ENCODE results near the gene MRPS21.

Gene MRPS21

DNA sequence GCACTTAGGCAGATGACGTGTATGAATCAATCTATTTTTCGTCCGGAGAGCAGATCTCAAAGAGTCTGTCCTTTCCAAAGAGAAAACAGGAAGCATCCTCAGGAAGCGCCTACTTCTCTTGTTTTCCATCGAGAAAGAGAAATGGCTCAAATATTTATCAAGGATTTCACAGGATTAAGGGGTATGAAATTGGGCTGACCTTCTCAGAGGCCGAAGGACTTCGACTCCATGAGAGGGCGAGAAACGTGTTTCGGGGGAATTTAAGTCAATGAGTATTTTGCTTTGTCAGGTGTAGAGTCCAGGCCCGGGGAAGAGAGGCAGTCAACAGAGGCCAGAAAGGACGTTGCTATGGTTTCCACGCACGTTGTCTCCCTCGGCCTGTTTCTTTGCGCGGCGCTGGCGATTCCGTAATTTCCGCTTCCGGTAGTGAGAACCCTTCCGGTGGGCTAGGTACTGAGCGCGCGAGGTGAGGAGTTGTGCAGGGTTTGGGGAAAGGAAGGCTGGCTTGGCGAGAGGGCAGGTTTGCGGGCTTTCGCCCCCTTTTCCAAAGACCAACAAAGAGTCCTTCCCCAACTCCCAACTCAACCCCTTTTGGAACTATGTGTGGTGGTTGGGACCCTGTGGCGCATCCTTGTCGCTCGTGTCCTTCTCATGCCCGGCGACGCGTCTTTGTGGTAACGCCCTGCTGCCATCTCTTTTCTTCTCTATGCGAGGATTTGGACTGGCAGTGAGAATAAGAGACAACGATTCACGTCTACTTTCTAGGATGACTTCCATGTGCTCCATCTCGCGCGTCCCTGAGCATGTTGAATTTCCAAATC lies at the start of gene MRPS21:
Gene MRPS21 (plus strand): TSS at position 429 of the 821 bp plus-strand sequence. CDS start 506 bp downstream, outside the sequence.
- DNase-seq = peak; percentile 88

DNA sequence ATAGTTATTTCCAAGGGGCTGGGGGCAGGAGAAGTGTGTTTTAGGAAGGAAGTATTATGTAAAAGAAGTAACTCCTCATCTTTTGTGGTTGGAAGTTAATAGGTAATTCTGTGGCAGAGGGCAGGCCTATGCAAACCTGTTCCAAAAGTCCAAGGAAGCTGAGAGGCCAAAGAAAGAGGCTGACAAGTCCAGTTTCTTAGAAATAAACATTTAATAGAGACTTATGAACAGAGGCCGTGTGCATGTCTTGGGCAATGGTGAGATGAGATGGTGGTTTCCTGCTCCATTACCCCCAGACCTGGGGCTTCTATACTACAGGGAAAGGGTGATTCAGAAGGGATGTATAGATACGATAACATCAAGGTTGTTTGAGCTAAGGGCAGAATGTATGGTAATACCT lies 43.7 kb upstream of the MRPS21 start:
- no peak for DNase-seq

DNA sequence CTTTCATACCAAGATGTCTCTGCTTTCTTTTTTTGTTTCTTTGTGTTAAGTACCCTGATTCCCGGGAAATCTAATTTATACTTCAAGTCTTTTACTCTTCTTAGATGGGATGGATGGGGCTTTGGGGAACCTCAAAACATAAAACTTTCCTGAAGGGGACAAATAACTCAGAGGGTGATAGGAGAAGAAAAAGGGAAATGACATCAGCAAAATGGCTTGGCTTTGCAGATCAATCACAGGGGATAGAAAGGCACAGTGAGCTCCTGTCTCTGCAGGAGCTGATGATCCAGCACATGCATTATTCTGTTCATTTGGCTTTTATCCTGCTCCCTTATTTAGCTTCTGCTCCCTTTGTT lies 37.5 kb upstream of the MRPS21 start:
- DNase-seq = no peak

DNA sequence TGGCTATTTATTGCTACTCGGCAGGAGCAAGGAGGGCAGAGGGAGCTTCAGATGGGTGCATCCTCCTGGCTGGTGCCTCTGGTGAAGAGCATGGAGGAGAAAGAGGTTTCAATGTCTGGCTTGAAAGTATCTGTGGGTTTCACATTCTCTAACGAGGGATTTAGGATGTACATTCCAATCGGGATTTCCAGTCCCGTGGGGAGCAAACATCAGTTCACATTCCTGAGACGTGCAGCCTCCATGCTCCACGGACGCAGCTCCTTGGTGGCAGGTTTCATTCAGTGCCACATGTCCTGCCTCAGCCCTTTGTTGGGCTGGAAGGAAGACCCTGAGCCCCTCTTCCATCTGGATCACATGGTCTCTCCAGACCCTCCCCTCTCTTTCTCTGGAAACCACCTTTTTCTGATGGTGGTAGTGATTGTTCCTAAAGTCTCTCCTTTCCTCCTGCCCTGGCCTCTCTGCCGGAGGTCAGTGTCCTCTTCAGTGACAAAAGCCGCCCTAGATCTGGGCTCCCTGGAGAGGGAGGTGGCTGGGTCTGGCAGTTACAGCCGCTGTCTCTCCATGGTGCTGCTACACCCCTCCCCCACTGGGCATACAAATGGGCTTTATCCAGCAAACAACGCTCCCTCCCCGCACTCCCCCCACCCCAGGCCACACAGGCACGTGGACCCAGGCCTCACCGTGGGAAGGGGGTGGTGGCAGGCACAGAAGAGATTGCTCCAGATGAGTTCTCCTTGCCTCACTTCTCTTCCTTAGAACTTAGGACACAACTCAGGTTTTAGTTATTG lies 36.9 kb upstream of the MRPS21 start:
- peak; percentile 71 for DNase-seq

DNA sequence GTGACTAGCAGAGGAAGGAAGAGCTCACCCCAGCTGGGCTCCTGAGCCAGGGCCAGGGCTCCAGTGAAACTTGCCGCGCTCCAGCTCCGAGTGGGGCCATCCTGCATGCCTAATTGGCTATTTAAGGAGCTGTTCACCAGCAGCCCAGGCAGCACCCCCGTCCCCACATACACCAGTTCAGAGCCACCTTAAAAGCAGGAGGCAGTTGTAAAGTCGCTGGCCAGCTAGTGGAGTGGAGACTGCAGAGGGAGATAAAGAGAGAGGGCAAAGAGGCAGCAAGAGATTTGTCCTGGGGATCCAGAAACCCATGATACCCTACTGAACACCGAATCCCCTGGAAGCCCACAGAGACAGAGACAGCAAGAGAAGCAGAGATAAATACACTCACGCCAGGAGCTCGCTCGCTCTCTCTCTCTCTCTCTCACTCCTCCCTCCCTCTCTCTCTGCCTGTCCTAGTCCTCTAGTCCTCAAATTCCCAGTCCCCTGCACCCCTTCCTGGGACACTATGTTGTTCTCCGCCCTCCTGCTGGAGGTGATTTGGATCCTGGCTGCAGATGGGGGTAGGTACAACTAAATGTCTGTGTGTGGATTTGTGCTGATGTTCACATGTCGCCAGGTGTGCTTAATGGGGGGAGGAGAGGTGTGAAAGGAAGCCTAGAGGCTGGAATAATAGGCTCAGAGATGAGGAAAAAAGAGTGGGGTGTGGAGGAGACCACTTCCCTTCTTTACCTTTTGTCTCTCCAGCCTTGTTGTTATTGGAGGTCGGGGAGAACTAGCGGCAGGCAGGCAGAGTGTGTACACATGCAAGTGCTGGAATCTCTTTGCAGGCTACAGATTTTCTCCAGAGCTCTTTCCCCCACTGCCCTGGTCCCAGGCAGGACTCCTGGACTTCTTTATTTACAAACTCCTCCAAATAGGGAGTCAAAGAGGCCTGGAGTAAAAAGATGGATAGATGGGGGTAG lies 35.8 kb upstream of the MRPS21 start, which contains the start of gene CA14:
Gene CA14 (plus strand): TSS at position 151 of the 962 bp plus-strand sequence. CDS start 355 bp downstream, at position 506.
- no peak for DNase-seq

DNA sequence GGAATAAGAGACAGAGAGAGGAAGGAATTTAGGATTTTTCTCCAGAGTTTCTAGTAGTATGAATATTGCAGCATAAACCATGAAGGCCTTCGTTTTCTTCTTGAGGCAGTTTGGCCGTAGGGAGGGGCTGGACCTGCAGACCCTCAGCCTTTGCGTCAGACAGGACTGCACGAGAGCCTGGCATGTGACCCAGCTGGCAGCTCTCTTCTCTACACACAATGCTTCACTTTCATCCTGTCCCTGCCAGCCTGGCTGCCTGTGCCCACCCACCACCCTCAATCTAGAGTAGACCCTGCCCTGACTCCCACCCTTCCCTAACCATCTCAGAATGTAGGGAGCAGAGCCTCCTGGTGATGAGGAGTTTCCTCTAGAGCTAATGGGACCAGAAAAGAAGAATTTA lies 34.4 kb upstream of the MRPS21 start:
- no peak for DNase-seq

GRCh38 chr1:150259758-150260669 lies 33.6 kb upstream of the MRPS21 start:
- no peak for DNase-seq

DNA sequence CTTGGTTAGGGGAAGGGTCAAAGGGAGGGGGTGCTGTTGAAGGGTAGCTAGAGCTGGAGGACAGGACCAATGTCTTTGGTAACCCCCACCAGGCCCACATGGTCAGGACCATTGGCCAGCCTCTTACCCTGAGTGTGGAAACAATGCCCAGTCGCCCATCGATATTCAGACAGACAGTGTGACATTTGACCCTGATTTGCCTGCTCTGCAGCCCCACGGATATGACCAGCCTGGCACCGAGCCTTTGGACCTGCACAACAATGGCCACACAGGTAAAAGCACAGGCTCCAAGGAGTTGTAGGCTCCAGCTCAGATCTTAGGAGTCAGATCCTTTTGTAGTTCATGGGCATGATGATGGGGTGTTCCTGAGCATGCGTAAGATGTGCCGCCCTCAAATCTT lies 32.3 kb upstream of the MRPS21 start:
- DNase-seq = no peak

DNA sequence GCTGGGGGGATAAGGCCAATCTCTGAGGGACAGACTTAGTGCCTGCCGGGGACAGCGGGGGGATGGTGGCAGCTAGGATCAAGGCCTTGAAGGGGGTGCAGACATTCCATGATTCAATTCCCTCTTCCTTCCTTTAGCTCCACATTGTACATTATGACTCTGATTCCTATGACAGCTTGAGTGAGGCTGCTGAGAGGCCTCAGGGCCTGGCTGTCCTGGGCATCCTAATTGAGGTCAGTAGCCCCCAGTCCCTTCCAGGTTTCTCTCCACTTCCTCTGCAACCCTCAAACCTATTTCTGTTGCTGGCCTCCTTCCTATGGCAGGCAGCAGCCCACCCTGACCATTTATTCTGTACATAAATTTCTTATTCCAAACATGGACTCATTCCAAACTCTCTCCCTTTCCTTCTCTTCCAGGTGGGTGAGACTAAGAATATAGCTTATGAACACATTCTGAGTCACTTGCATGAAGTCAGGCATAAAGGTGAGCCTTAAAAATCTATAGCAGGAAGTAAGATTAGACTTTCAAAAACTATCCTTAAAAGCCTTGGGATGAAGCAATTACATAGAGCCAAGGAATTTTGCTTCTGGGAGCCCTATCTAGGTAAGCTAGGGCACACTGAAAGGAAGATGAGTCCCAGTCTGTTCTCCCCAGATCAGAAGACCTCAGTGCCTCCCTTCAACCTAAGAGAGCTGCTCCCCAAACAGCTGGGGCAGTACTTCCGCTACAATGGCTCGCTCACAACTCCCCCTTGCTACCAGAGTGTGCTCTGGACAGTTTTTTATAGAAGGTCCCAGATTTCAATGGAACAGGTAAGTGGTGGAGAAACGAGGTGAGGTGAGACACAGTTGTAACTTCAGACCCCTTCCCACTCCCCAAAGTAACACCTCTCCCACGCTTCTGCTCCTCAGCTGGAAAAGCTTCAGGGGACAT lies 31.0 kb upstream of the MRPS21 start:
- DNase-seq = no peak

GRCh38 chr1:150263549-150263948 lies 30.1 kb upstream of the MRPS21 start:
- no peak for DNase-seq

DNA sequence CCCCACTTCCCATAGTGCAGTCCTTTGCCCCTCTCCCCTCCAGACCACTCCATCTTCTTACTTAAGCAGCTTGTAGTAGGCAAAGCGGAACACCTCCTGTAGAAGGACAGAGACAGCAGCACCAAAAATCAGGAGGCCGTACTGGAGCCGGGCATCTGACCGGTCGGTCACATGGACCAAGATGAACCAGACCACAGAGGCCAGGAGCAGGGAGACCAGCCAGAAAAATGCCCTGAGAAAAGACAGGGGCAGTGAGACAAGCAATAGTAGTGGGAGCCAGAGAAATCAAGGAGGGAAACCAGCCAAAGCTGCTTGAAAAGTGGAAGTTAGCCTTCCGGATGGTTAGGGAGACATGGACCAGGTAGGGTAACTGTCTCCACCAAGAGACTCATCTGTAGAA lies 25.8 kb upstream of the MRPS21 start:
- no peak for DNase-seq

- no peak for DNase-seq
These were observed 25.3 kb upstream of the MRPS21 start for GRCh38 chr1:150268340-150268704.

DNA sequence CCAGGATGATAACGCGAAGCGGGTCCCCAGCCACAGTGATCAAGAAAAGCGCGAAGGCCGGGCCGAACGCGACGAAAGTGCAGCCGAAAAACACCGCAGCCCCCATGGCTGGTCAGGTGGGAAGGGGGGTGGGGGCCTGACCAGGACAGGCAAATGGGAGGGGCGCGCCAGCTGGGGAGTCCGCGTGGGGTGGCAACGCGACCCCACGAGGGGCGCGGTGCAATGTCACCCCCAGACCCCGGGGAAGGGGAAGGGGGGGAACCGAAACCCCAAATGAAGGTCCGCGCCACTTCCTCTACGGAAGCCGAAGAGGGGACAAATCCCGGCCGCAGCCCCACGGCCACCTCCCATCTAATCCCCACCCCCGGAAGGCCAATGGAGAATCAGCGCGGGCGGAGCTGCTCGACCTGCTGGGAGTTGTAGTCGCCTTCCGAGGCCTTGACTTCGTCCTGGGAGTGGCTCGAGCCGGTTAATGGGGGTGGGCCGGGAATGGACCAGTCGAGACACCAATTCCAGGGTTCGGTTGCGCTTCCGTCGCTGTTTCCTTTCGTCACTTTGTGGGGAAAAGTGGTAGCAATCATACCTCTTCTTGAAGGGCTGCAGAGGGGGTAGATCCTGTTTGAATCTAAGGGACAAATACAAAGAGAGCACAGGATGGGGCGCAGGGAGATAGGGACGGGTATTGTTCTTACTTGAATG lies 24.8 kb upstream of the MRPS21 start, which contains the start of gene APH1A:
Gene APH1A (minus strand): TSS at position 312 of the 699 bp plus-strand sequence. CDS start 206 bp downstream, at position 106.
- peak; percentile 98 for DNase-seq

- DNase-seq = no peak
These were observed 24.2 kb upstream of the MRPS21 start for GRCh38 chr1:150269451-150269850.

DNA sequence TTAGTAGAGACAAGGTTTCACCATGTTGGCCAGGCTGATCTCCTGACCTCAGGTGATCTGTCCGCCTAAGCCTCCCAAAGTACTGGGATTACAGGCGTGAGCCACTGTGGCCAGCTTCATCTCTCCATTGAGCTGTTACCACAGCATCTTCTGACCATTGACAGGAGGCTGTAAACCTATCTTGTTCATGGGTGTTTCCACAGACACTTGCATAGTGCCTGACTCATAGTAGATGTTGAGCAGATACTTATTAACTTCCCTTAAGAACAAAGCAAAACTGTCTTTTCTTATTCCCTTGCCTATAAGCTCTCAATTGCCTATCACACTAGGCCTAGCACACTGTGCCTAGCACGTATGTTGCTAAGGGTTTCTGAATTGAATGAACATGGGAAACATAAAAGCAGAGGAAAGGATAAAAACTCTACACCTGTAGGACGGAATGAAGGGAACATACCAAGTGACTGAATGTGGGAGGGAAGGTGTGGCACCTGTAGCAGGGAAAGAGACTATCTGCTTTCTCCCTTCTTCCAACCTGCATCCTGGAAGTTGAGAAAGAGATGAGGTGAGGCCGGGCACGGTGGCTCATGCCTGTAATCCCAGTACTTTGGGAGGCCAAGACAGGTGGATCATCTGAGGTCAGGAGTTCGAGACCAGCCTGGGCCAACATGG lies 22.2 kb upstream of the MRPS21 start:
- no peak for DNase-seq

- DNase-seq = no peak
These were observed 20.4 kb upstream of the MRPS21 start for GRCh38 chr1:150273311-150273710.

DNA sequence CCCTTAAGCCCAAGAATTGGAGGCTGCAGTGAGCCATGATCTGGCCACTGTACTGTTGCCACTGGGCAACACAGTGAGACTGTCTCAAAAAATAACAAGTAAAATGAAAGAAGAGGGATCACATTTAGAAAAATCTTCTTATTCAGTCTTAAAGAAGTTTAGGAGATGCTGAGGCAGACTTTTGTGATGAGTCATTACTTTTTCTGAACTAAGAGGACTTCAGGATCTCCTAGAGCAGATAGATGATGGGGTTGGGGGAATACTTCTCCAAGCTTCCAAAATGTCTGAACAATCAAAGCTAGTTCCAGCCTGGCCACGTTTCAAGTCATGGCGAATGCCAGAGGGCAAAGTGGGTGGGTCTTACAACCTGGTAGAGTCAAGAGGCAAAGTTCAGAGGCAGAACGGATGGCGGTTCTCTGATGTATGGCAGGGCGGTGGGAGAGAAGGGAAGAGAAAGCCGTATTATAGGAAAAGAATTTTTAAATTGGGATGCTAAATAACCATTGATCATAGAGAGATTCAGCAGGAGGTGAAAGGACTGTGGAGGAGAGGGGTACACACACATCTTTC lies 13.4 kb upstream of the MRPS21 start:
- DNase-seq = no peak

DNA sequence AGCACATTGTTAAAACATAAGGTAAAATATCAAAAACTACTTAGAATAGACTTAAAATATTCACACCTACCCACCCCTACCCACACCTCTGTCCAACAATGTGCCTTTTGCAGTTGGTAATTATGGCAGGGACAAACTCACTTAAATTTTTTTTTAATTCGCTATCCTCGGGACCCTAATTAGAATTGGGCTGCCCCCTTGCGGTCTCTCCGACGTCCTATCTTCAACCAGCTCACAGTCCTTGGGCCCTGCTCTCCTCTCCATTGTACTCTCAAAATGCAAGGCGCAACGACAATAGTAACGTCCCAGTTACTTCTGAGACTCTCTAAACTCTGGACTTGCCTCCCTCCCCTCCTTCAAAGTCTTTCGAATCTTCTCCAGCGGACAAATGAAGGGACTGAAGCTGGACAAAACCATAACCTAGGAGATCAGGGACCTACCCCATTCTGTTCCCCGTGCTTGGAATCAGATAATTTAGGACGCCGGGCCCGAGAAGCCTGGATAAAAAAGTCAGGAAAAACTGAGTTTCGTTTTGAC lies 12.4 kb upstream of the MRPS21 start:
- DNase-seq = peak; percentile 62
